OCI-LY3 (cell line): ENCODE results near the gene RELCH.

Experiments
- H2AFZ ChIP-seq: fragments of 200-600, 300-600 bp; shearing (Covaris generic); 2 replicates; pipeline ENCODE4 v1.6.0; 2014; ENCODE audit warnings: antibody characterized with exemption, low read depth, low read length
- H3K27ac ChIP-seq: fragments of 200-600, 300-600 bp; sonication (generic); 2 replicates; pipeline ENCODE4 v1.5.1; 2014; ENCODE audit warnings: mild to moderate bottlenecking, low read length, moderate library complexity, mixed read lengths
- H3K27me3 ChIP-seq: fragments of 200-600, 300-600 bp; sonication (generic); 2 replicates; pipeline ENCODE4 v1.6.1; 2014; ENCODE audit warnings: low read depth, low read length, mixed read lengths
- H3K36me3 ChIP-seq: fragments of 200-600, 300-600 bp; sonication (generic); replicated peaks from 2 replicates; pipeline ENCODE3; 2014; ENCODE audit warnings: low read depth, low read length, mixed read lengths
- H3K4me1 ChIP-seq: fragments of 300-600, 200-600 bp; sonication (generic); 2 replicates; pipeline ENCODE4 v1.6.1; 2014; ENCODE audit warnings: low read length, mixed read lengths
- H3K4me2 ChIP-seq: fragments of 200-600, 300-600 bp; sonication (generic); 2 replicates; pipeline ENCODE4 v1.6.1; 2014; ENCODE audit warnings: low read length, mixed read lengths
- H3K4me3 ChIP-seq: fragments of 300-600, 200-600 bp; sonication (generic); 2 replicates; pipeline ENCODE4 v1.5.1; 2014; ENCODE audit warnings: antibody characterized with exemption, mild to moderate bottlenecking, low read length, moderate library complexity
- H3K79me2 ChIP-seq: fragments of 300-600, 200-600 bp; shearing (Covaris generic); 2 replicates; pipeline ENCODE4 v1.6.1; 2014; ENCODE audit warnings: mild to moderate bottlenecking, low read length, mixed read lengths
- H3K9ac ChIP-seq: fragments of 300-600, 200-600 bp; shearing (Covaris generic); 2 replicates; pipeline ENCODE4 v1.6.0; 2014; ENCODE audit warnings: mild to moderate bottlenecking, low read length, moderate library complexity
- H3K9me3 ChIP-seq: fragments of 200-600, 300-600 bp; shearing (Covaris generic); 2 replicates; pipeline ENCODE4 v1.6.1; 2014; ENCODE audit warnings: low read length, mixed read lengths; ENCODE audit not compliant: insufficient read depth
- H4K20me1 ChIP-seq: fragments of 200-600, 300-600 bp; sonication (generic); 2 replicates; pipeline ENCODE4 v1.6.1; 2016; ENCODE audit warnings: low read length, mixed read lengths; ENCODE audit not compliant: insufficient read depth
- CTCF ChIP-seq: fragments of 200-600, 300-600 bp; sonication (generic); IDR thresholded peaks from 2 replicates; pipeline ENCODE4 v1.5.1; 2014; ENCODE audit warnings: antibody characterized with exemption, low read length, low read depth
- EZH2phosphoT487 ChIP-seq: fragments of 200-600 bp; shearing (Covaris generic); IDR thresholded peaks from 2 replicates; pipeline ENCODE4 v1.6.1; 2018; ENCODE audit warnings: antibody characterized with exemption, mixed run types, low read depth

RELCH gene

GRCh38 chr18:62339106-62339988 is 152.3 kb downstream of the RELCH start:
- Histone ChIP-seq H4K20me1 (no peaks in the 10 kb centered on the region), H3K9ac (no peak overlapping the region), H2AFZ (no peak overlapping the region), H3K79me2 (no peaks in the 10 kb centered on the region), H3K9me3 (no peaks in the 10 kb centered on the region), H3K4me3 (no peak overlapping the region), H3K27me3 (peaks cover 94% of the 10 kb centered on the region), H3K4me1 (no peaks in the 10 kb centered on the region), H3K4me2 (no peak overlapping the region), H3K27ac (no peak overlapping the region), H3K36me3 (no peaks in the 10 kb centered on the region)
- TF ChIP-seq CTCF (no peak), EZH2phosphoT487 (0 out of 2 replicates have a peak, but pooled peaks have one; percentile 12)

GRCh38 chr18:62340996-62341395 is 153.9 kb downstream of the RELCH start:
- H3K36me3 ChIP-seq = no peaks in the 10 kb centered on the region
- peaks cover 4% of the 10 kb centered on the region for H3K4me1 ChIP-seq
- no peak overlapping the region for H3K27ac ChIP-seq
- no peak for TF ChIP-seq CTCF
- no peak for TF ChIP-seq EZH2phosphoT487
- no peaks in the 10 kb centered on the region for H3K9me3 ChIP-seq
- H2AFZ ChIP-seq = no peak overlapping the region
- H3K4me3 ChIP-seq = no peak overlapping the region
- H3K9ac ChIP-seq = no peak overlapping the region
- H4K20me1 ChIP-seq = peaks cover 3% of the 10 kb centered on the region; the same call in 1 of the 2 replicates
- H3K27me3 ChIP-seq = peaks cover 95% of the 10 kb centered on the region
- H3K79me2 ChIP-seq = no peaks in the 10 kb centered on the region
- H3K4me2 ChIP-seq = no peak overlapping the region

GRCh38 chr18:62341473-62341872 is 154.4 kb downstream of the RELCH start:
- H3K36me3 ChIP-seq = no peaks in the 10 kb centered on the region
- H3K4me2 ChIP-seq = no peak overlapping the region
- peaks cover 95% of the 10 kb centered on the region for H3K27me3 ChIP-seq
- H3K27ac ChIP-seq = no peak overlapping the region
- no peaks in the 10 kb centered on the region for H3K79me2 ChIP-seq
- H4K20me1 ChIP-seq = peaks cover 7% of the 10 kb centered on the region; the same call in 1 of the 2 replicates
- no peak overlapping the region for H2AFZ ChIP-seq
- no peak overlapping the region for H3K4me3 ChIP-seq
- TF ChIP-seq CTCF = no peak
- no peak for TF ChIP-seq EZH2phosphoT487
- H3K9me3 ChIP-seq = no peaks in the 10 kb centered on the region
- peaks cover 9% of the 10 kb centered on the region for H3K4me1 ChIP-seq
- no peak overlapping the region for H3K9ac ChIP-seq

GRCh38 chr18:62342884-62343283 is 155.8 kb downstream of the RELCH start:
- Histone ChIP-seq H3K27me3 (peaks cover 91% of the 10 kb centered on the region), H3K79me2 (no peaks in the 10 kb centered on the region), H3K9ac (no peak overlapping the region), H2AFZ (no peak overlapping the region), H3K36me3 (no peaks in the 10 kb centered on the region), H3K27ac (no peak overlapping the region), H4K20me1 (peaks cover 7% of the 10 kb centered on the region; the same call in 1 of the 2 replicates), H3K9me3 (no peaks in the 10 kb centered on the region), H3K4me1 (peaks cover 14% of the 10 kb centered on the region), H3K4me2 (no peak overlapping the region), H3K4me3 (no peak overlapping the region)
- TF ChIP-seq EZH2phosphoT487 = no peak
- no peak for TF ChIP-seq CTCF
